B cell (primary cell): ENCODE results near the gene MRPL16. TPM values are rescaled to one million over a fixed set of nuclear protein-coding genes. Genes with fewer than 3 reads are reported as not detected.
A peak's percentile ranks its signal among the peaks of the same experiment; 100 is the strongest.

Experiments
- ATAC-seq: fragments of 200-7000 bp; cut with Tn5 transposase; one replicate; pipeline ENCODE4 v1.10.0; 2021; ENCODE audit warnings: low read depth, mild to moderate bottlenecking, moderate number of reproducible peaks, moderate library complexity
- CTCF ChIA-PET: fragments of 350-600 bp; sonication (Branson Sonifier 250); formaldehyde crosslinking; loops from one replicate; lab custom pipeline; 2021; ENCODE audit warnings: antibody characterized with exemption, inconsistent platforms; lab: Charles Lee
- POLR2A ChIA-PET: fragments of 350-600 bp; sonication (Branson Sonifier 250); formaldehyde crosslinking; loops from one replicate; lab custom pipeline; 2021; ENCODE audit warnings: antibody characterized with exemption; lab: Charles Lee
- DNase-seq: peaks from one replicate; pipeline ENCODE4 v3.0.0; 2013
- H2AFZ ChIP-seq: 2 replicates; pipeline ENCODE4 v1.6.1; 2012; ENCODE audit warnings: mild to moderate bottlenecking, low read depth, low read length; ENCODE audit not compliant: insufficient read depth, poor library complexity, severe bottlenecking
- H3K27ac ChIP-seq, 2 donors: 1 replicate in 1 of 2; 2 replicates in 1 of 2; pipeline ENCODE4 v1.5.1; 2012 to 2013; ENCODE audit warnings: low read length in 2 of 2, mild to moderate bottlenecking in 2 of 2, moderate library complexity in 1 of 2
- H3K27me3 ChIP-seq, 4 experiments: fragments of 200-600 bp in 1 of 4; sonication (generic) in 1 of 4; replicated peaks in 1 of 4; 1 replicate in 2 of 4; 2 replicates in 2 of 4; pipeline versions ENCODE4 v1.6.1 to v1.7.0; 2013 to 2016; ENCODE audit warnings: low read length in 3 of 4, mild to moderate bottlenecking in 2 of 4, mixed read lengths in 1 of 4, moderate library complexity in 1 of 4; ENCODE audit not compliant: insufficient read depth in 4 of 4, control insufficient read depth in 3 of 4; ENCODE audit errors: control extremely low read depth in 1 of 4
- H3K36me3 ChIP-seq, 2 experiments: replicated peaks in 1 of 2; 1 replicate in 1 of 2; 2 replicates in 1 of 2; pipeline versions ENCODE4 v1.6.1 to v1.7.1; 2013; ENCODE audit warnings: low read length in 1 of 2; ENCODE audit not compliant: insufficient read depth in 2 of 2, control insufficient read depth in 1 of 2; ENCODE audit errors: control extremely low read depth in 1 of 2, extremely low read depth in 1 of 2
- H3K4me1 ChIP-seq, 2 donors: fragments of 200-600 bp in 1 of 2; sonication (generic) in 1 of 2; 1 replicate in 1 of 2; 2 replicates in 1 of 2; pipeline versions ENCODE4 v1.5.1 to v1.6.1; 2013 to 2017; ENCODE audit warnings: low read length in 2 of 2; ENCODE audit not compliant: control insufficient read depth in 2 of 2, insufficient read depth in 2 of 2
- H3K4me2 ChIP-seq: replicated peaks from 2 replicates; pipeline ENCODE3; 2012; ENCODE audit warnings: mild to moderate bottlenecking, low read depth, low read length; ENCODE audit not compliant: poor library complexity, severe bottlenecking
- H3K4me3 ChIP-seq, 5 experiments: fragments of 200-600 bp in 1 of 5; sonication (generic) in 1 of 5; 1 replicate in 3 of 5; 2 replicates in 2 of 5; pipeline versions ENCODE4 v1.5.1 to v1.7.0; 2011 to 2016; ENCODE audit warnings: low read length in 4 of 5, mild to moderate bottlenecking in 4 of 5, low read depth in 2 of 5, control low read depth in 1 of 5, moderate library complexity in 1 of 5; ENCODE audit not compliant: insufficient read depth in 1 of 5; ENCODE audit errors: control extremely low read depth in 1 of 5, extremely low read depth in 1 of 5
- H3K79me2 ChIP-seq: fragments of 200-600 bp; sonication (generic); one replicate; pipeline ENCODE4 v1.6.0; 2016; ENCODE audit warnings: low read length; ENCODE audit not compliant: control insufficient read depth, insufficient read depth
- H3K9ac ChIP-seq: fragments of 200-600 bp; sonication (generic); 2 replicates; pipeline ENCODE4 v1.6.1; 2017; ENCODE audit warnings: mild to moderate bottlenecking, low read length, moderate library complexity
- H3K9me3 ChIP-seq, 3 donors: one replicate each; pipeline versions ENCODE4 v1.6.1 to v1.7.1; 2013; ENCODE audit warnings: low read length in 2 of 3; ENCODE audit not compliant: control insufficient read depth in 2 of 3, insufficient read depth in 1 of 3; ENCODE audit errors: control extremely low read depth in 1 of 3
- H4K20me1 ChIP-seq: 2 replicates; pipeline ENCODE4 v1.6.0; 2012; ENCODE audit warnings: mild to moderate bottlenecking, low read length; ENCODE audit not compliant: insufficient read depth, control insufficient read depth, poor library complexity, severe bottlenecking
- H3K27ac Mint-ChIP-seq: one replicate; pipeline ENCODE4 v1.8.0; 2021; ENCODE audit warnings: mixed read lengths
- H3K27me3 Mint-ChIP-seq: one replicate; pipeline ENCODE4 v1.8.0; 2021; ENCODE audit warnings: mixed read lengths
- H3K4me1 Mint-ChIP-seq: one replicate; pipeline ENCODE4 v1.8.0; 2021; ENCODE audit warnings: mixed read lengths
- H3K4me3 Mint-ChIP-seq: one replicate; pipeline ENCODE4 v1.8.0; 2021; ENCODE audit warnings: mixed read lengths
- H3K9me3 Mint-ChIP-seq: one replicate; pipeline ENCODE4 v1.8.0; 2022; ENCODE audit warnings: mixed read lengths; ENCODE audit not compliant: insufficient read depth
- CTCF ChIP-seq: fragments of 200-600 bp; IDR thresholded peaks from one replicate; pipeline ENCODE4 v1.8.0; 2022; ENCODE audit warnings: antibody characterized with exemption, mild to moderate bottlenecking
- EZH2 ChIP-seq: IDR thresholded peaks from 2 replicates; pipeline ENCODE4 v1.6.1; 2012; ENCODE audit warnings: borderline replicate concordance, low read depth, mild to moderate bottlenecking, moderate library complexity, low read length; ENCODE audit not compliant: insufficient read depth, poor library complexity, severe bottlenecking
- WGBS: methylation state at CpG from one replicate; pipeline ENCODE4 v1.1.5; 2013; ENCODE audit warnings: missing lambda C conversion rate; ENCODE audit not compliant: insufficient coverage; 5-methylcytosine and 5-hydroxymethylcytosine counted together
- intact Hi-C: fragments of 100-400 bp; cut with micrococcal nuclease; formaldehyde crosslinking; loops from one replicate; pipeline ENCODE4 v1.10.0; 2022
- polyA plus RNA-seq: library from polyadenylated mRNA; depleted of rRNA; stranded (reverse); fragments of >200 nt; gene quantifications from 2 replicates; pipeline ENCODE4 v1.2.3, GENCODE V29; 2012
- total RNA-seq, 2 donors: library from RNA; stranded (reverse); fragments of 120-200 nt in 1 of 2; gene quantifications; 1 replicate in 1 of 2; 2 replicates in 1 of 2; pipeline versions ENCODE4 v1.2.3 to v1.2.4, GENCODE V29; 2013 to 2022

Gene MRPL16
- total and polyA plus RNA-seq, 2 donors (not counting 1 experiment from before 2014, with no cell fraction given) = 38.3 to 41.0 TPM

GRCh38 chr11:59833602-59834001 is 23.0 kb upstream of the MRPL16 start:
- Histone ChIP-seq H3K27me3 (no peaks in the 10 kb centered on the region), H3K4me2 (no peak overlapping the region), H3K9ac (no peak overlapping the region), H4K20me1 (no peaks in the 10 kb centered on the region), H3K9me3 (no peaks in the 10 kb centered on the region), H3K27ac (no peak overlapping the region), H3K4me1 (peaks cover 3 to 4% of the 10 kb centered on the region in 2 donors), H2AFZ (no peak overlapping the region), H3K4me3 (no peak overlapping the region), H3K36me3 (no peaks in the 10 kb centered on the region), H3K79me2 (no peaks in the 10 kb centered on the region)
- H3K27ac Mint-ChIP-seq = no peak overlapping the region
- TF ChIP-seq CTCF = no peak
- no peak for TF ChIP-seq EZH2
- WGBS = no CpG with 5 or more reads among the region's 2 CpGs
- H3K4me3 Mint-ChIP-seq = no peak overlapping the region
- ATAC-seq (no peak), DNase-seq (no peak)
- H3K27me3 Mint-ChIP-seq = peaks cover 14% of the 10 kb centered on the region
- intact Hi-C loops = no loop called here
- ChIA-PET CTCF (interaction anchor here (0.8 kb wide), 1 partner anchor 39 kb away, joined by 3 read pairs; no protein-coding TSS in a partner anchor), POLR2A (no interaction called here)
- peaks cover 5% of the 10 kb centered on the region for H3K4me1 Mint-ChIP-seq
- no peaks in the 10 kb centered on the region for H3K9me3 Mint-ChIP-seq

GRCh38 chr11:59829358-59829757 is 18.8 kb upstream of the MRPL16 start:
- CTCF ChIA-PET = interaction anchor here (0.5 to 0.6 kb wide), 2 partner anchors 80 to 363 kb away, joined by 3 read pairs; no protein-coding TSS in a partner anchor
- H3K4me1 Mint-ChIP-seq = peaks cover 5% of the 10 kb centered on the region
- no CpG with 5 or more reads among the region's 3 CpGs for WGBS
- Histone ChIP-seq H3K4me3 (no peak overlapping the region), H3K9me3 (no peaks in the 10 kb centered on the region), H3K79me2 (no peaks in the 10 kb centered on the region), H4K20me1 (no peaks in the 10 kb centered on the region), H3K9ac (no peak overlapping the region), H3K27me3 (no peaks in the 10 kb centered on the region), H2AFZ (peak overlapping the region; percentile 48), H3K27ac (no peak overlapping the region), H3K36me3 (no peaks in the 10 kb centered on the region), H3K4me2 (no peak overlapping the region), H3K4me1 (peaks cover 3 to 4% of the 10 kb centered on the region in 2 donors)
- POLR2A ChIA-PET = no interaction called here
- peaks cover 5% of the 10 kb centered on the region for H3K27me3 Mint-ChIP-seq
- TF ChIP-seq EZH2 (no peak), CTCF (no peak)
- H3K4me3 Mint-ChIP-seq = no peak overlapping the region
- H3K27ac Mint-ChIP-seq = no peak overlapping the region
- H3K9me3 Mint-ChIP-seq = no peaks in the 10 kb centered on the region
- intact Hi-C loops = loop anchor here (10.0 kb wide), 1 partner anchor 365 kb away; no protein-coding TSS in a partner anchor
- DNase-seq = no peak
- ATAC-seq = no peak
